ENCODE measurements around the gene MAP3K7CL.

Gene MAP3K7CL, protein sequence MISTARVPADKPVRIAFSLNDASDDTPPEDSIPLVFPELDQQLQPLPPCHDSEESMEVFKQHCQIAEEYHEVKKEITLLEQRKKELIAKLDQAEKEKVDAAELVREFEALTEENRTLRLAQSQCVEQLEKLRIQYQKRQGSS

GRCh38 chr21:29130270-29130969, at the start of gene MAP3K7CL:
Gene MAP3K7CL (plus strand): TSS chr21:29130644. CDS start chr21:29133345, 2,701 bp downstream.
- peak; percentile 98 for DNase-seq (ENCODE audit: low read depth)

- DNase-seq (ENCODE audit: low read depth) = no peak
Measured at GRCh38 chr21:29082046-29082815, 48.2 kb upstream of the MAP3K7CL start.

DNA sequence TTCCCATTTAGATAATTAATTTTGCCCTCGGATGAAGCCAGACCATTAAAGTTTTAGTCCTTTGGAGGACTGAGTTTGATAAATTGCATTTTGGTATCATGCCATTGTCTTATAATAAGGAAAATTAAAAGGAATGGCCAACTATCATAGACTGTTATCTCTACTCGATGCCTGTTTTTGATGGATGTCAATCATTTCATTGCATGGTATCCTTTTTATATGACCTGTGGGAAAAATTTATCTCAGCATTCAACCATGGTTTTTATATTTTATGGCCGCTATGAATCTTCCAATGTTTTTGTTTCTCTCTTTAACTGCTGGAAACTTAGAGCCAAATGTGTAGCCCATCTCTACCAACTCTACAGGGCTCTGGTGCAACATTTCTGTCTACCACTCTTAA, 47.1 kb upstream of the MAP3K7CL start:
- DNase-seq (ENCODE audit: low read depth) = no peak

DNA sequence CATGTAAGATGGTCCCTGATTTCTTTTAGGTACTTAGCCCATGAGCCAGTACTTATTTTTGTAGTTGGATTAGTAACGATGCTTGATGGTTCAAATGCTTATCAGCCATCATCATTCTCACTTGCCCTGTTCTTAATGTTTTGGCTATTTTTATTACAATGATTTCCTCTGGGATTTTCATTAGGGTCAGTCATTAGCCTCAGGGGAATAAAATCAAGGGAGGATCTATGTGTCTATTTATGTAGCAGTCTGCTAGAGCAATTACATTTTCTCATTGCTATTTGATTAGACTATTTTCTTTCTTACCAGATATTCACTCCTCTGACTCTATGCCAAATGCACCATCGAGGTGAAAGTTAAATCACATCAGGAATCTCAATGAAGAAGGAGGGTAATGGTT, 46.1 kb upstream of the MAP3K7CL start:
- no peak for DNase-seq (ENCODE audit: low read depth)

DNA sequence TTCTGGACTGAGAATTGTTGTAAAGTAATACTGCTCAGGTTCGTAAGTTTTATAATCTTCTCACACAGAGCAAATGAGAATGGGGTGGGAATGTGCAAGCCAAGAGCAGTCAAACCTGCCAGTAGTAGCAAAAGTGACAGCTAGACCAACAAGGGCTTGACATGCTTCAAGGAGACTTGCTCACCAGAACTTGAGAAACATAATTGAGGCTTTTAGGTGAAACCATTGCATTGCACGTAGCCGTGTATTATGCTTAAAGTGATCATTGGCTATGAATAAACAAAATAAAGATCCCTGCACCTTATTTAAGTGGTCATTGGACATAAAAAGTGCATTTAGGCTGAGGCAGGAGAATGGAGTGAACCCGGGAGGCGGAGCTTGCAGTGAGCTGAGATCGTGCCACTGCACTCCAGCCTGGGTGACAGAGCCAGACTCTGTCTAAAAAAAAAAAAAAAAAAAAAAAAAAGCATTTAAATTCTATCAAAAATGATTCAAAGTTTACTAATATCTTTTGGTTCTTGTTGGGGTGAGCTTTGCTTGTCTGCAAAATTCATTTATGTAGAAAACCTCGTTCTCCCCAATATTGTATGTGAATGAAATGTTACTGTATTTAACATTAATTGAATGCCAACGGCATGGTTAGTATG, 45.2 kb upstream of the MAP3K7CL start:
- DNase-seq (ENCODE audit: low read depth) = no peak

DNA sequence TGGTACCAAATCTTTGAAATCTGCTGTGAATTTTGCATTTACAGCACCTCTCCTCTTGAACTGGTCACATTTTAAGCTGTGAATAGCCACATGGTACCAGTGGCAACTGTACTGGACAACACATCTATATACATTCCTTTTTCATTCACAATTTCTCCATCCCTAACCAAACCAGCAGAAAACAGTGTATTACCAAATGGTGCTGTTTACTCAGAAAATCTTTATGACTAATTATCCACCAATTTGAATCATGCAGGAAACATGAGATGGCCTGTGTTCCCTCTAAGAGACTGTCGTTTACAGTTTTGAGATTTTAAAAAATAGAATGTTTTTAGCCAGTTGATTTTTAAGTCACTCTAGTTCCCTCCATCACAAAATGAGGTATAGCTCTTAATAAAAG, 39.4 kb upstream of the MAP3K7CL start:
- DNase-seq (ENCODE audit: low read depth) = peak; percentile 78

DNA sequence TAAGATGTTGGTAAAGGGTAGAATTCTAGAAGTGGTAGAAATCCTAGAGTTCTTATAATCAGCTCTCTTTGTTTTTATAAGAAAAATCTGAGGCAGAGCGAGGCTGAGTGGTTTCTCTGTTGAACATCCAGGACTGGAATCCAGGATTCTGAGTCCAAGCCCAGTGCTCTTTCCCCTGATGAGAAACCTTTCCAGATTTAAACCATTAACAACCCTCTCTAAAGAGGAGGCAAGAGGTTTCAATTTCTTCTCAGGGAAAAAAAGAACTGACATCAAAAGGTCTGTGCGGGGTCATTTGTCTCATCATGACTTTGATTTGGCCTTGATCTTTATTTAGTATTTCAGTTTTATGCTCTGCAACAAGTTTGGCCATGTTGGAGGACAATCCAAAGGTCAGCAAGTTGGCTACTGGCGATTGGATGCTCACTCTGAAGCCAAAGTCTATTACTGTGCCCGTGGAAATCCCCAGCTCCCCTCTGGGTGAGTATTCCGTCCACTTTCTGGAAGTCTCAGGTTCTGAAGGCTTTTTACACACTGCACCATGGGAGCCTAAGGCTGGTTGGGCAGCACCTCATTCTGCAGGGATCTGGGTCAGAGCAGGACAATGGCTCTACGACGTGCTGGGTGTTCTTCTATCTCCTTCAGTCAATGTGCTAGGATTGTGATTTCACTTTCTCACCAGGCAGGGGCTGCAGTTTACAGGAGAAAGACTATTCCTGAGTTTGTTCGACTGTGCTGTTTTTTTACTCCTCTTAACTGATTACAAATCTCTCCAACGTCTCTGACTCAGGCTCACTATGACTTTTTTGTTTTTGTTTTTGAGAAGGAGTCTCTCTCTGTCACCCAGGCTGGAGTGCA, 38.1 kb upstream of the MAP3K7CL start:
- DNase-seq (ENCODE audit: low read depth) = no peak

DNA sequence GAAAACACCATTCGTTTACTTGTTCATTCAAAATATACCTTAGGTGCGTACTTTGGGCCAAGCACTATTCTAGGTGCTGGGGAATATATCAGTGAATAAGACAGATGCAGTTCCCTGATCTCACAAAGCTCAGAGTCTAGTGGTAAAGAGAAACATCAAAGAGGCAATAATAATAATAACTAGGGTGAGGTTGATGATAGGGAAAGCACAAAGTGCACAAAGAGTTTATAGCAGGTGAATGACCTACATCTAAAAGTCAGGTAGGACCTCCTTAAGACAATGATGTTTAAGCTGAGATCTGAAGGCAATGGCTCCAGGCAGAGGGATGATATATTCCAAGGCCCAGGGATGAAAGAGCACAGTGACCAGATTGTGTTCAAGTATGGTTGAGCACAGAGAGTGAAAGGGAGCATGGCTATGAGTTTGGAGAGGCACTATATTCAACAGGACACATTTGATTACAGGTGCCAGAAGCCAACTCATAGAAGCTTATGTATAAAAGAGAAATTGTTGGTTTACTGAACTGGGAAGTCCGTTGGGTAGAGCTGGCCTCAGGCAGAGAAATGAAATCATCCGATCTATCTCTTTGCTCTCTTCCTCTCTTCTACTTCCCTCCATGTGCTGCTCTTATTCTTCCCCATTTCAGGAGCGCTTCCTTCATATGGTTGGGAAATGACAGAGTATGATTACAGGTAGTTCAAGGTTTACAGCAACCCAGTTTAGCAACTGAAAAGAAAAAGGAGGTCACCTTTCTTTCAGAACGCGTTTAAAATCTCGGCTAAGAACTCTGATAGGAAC, 34.0 kb upstream of the MAP3K7CL start:
- no peak for DNase-seq (ENCODE audit: low read depth)

GRCh38 chr21:29098156-29098555, 32.3 kb upstream of the MAP3K7CL start:
- no peak for DNase-seq (ENCODE audit: low read depth)

DNA sequence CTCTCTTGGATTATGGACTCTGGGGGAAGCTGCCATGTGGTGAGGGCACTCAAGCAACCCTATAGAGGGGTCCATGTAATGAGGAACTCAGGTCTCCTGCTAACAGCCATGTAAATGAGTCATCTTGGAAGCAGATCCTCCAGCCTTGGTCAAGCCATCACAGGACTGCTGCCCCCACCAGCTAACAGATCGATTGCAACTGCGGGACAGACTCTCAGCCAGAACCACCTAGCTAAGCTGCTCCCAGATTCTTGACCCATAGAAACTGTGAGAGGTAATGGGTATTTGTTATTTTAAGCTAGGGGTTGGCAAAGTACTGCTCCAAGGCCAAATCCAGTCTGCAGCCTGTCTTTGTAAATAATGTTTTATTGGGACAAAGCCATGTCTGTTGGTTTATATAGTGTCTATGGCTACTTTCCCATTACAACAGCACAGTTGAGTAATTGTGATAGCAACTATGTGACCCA, 27.6 kb upstream of the MAP3K7CL start:
- no peak for DNase-seq (ENCODE audit: low read depth)

- DNase-seq (ENCODE audit: low read depth) = no peak
Measured at GRCh38 chr21:29104239-29104708, 26.2 kb upstream of the MAP3K7CL start.

DNA sequence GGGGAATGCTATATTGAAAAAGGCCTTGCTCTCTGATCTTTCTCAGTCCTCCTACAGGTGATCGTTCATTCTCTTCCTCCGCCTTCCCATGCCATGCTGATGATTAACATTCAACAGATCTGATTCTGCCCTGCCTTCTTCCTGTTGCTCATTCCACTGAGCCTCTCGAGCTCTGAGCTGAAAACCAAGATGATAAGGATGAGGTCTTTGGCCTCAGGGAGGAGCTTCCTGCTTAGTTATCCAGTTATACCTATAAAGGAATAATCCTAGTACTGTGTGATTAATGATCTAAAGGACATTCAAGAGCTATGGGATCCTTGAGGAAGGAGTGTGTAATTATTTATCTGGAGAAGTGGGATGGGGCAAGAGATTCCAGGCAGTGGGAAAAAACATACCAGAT, 25.2 kb upstream of the MAP3K7CL start:
- DNase-seq (ENCODE audit: low read depth) = no peak

DNA sequence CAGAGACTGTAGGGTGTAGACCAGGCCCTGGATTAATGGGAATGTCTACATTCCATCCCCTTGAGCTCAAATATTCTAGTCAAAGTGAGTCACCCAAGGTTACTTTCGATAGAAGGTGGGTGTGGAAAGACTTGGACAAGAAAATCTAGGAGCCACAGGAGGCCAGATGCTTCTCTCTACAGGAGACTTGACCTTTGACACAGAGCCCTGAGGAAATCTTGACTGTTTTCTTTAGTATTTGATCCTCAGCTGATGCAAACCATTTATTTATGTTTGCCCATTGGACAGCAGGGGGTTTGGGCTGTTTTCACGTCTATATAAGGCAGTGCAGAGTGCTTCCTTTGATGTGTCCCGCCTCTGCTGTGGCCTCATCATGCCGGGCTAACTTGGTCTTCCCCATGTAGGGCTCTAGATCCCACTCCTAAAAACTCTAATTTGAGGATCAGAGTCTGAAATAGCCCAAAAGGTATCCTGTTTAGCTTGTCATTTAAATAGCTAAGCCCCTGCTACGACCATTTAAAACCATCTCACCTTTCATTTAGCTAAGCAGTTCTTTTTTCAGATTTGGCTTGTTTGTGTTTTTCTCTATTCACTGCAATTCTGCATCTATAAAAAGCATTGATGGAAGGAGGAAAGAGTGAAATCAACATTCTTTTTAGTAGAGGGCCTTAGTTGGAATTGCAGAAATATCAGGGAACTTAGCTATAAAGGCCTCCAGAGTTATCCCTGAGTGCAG, 15.5 kb upstream of the MAP3K7CL start:
- peak; percentile 81 for DNase-seq (ENCODE audit: low read depth)

GRCh38 chr21:29115899-29116298, 14.5 kb upstream of the MAP3K7CL start:
- DNase-seq (ENCODE audit: low read depth) = no peak

DNA sequence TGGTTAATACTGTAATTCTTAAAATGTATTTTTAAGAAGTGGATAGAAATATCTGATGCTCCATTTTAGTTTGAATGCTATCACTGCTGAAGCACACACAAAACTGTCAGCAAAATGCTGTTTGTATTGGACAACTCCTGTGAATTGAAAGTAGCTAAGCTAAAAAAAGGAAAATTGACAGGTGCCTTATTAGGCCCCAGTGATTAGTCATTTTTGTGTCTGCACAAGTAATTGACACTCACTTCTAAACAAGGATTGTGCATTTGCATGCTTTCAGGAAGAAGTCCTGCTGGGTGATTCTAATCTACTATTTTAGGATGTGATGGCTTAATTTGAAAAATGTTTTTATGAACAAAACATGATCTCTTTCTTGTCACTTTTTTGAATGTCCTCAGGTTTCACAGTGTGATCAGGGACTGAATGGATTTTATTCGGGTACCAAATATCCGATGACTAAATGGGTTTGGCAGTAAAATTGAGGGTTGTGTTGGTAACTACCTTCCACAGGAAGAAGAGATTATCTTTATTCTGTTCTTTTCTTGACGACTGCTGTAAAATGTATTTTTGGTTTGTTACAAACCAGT, 13.0 kb upstream of the MAP3K7CL start:
- no peak for DNase-seq (ENCODE audit: low read depth)

DNA sequence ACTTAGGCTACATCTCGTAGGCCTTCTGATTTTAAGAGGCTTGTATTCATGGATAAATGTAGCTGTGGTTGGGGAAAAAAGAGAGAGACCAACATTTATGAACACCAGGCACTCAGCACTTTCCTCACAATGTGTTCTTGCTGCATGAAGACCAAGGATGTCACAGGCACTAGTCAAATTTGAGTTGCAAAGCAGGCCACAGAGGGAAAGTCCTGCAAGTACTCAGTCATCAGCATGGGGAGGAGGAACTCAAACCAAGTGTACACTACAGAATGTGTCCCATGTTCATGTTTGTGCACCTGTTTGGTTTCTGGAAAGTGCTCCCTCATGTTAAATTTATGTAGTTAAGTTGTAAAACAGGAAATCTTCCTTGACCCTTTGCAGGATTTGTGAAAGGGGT, 8.7 kb upstream of the MAP3K7CL start:
- DNase-seq (ENCODE audit: low read depth) = no peak

GRCh38 chr21:29124645-29125044, 5.8 kb upstream of the MAP3K7CL start:
- no peak for DNase-seq (ENCODE audit: low read depth)

DNA sequence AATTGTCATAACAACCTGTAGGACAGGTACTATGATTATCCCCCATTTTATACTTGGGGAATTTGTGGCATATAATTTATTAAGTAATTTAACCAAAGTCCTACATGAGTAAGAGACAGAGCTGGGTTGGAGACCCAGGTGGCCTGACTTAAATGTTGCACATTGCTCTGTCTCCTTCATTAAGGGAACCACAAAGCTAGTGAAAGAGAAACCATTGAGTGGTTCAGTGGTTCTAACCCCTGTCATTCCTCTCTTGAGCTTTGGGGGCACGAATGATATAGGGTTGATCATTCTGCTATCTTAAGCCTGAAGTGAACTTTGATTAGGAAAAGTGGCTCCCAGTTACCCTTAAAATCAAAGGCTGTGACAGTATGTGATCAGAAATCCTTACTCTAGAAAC, 5.3 kb upstream of the MAP3K7CL start:
- DNase-seq (ENCODE audit: low read depth) = no peak

DNA sequence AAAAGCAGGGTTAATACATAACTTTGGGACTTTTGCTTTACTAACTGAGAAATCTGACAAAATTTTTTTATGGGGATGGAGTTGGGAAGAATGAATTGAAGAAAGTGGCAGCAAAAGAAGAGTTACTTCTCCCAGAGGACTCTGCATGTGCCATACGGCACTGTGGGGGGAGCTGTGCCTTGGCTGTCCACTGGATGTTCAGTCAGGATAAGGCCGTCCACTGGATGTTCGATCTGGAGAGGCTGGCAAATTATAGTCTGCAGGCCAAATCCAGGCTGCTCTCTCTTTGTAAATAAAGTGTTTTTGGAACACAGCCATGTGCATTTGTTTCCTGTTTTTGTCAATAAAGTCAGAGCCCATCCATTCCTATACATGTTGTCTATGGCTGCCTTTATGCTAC, 4.5 kb upstream of the MAP3K7CL start:
- no peak for DNase-seq (ENCODE audit: low read depth)

DNA sequence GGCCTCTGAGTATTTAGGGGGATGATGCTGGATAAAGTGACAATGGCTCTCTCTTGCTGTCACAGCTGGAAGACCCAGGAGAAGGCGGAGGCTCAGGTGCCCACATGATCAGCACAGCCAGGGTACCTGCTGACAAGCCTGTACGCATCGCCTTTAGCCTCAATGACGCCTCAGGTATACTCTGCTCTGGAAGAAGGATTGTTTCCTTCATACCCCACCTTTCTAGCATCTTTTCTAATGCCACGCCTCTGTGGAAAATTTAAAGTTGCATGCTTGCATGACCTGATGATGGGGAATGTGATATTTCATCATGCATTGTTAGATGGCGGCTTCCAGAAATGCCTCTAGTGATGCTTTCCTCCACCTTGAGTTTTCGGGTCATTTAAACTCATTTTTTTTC, 2.8 kb downstream of the MAP3K7CL start:
- DNase-seq (ENCODE audit: low read depth) = no peak
